Astrocyte of the cerebellum (primary cell): ENCODE results near the gene SMIM41.

Experiments
- DNase-seq: peaks from one replicate; pipeline ENCODE4 v3.0.0-alpha.2; 2011; ENCODE audit warnings: low read depth
- H3K4me3 ChIP-seq: 2 replicates; pipeline ENCODE4 v1.5.1; 2011; ENCODE audit warnings: mild to moderate bottlenecking, low read depth, low read length, moderate library complexity
- in situ Hi-C: cut with HindIII; loops from 2 replicates; pipeline ENCODE4 v1.10.0; 2017; ENCODE audit warnings: low sequenced_read_pairs
- TF ChIP-seq, protein P1 (sequence below): IDR thresholded peaks from 2 replicates; pipeline ENCODE4 v1.5.1; 2012; ENCODE audit warnings: low read length, low read depth, moderate library complexity, mild to moderate bottlenecking; ENCODE audit errors: missing control alignments

SMIM41 gene

DNA sequence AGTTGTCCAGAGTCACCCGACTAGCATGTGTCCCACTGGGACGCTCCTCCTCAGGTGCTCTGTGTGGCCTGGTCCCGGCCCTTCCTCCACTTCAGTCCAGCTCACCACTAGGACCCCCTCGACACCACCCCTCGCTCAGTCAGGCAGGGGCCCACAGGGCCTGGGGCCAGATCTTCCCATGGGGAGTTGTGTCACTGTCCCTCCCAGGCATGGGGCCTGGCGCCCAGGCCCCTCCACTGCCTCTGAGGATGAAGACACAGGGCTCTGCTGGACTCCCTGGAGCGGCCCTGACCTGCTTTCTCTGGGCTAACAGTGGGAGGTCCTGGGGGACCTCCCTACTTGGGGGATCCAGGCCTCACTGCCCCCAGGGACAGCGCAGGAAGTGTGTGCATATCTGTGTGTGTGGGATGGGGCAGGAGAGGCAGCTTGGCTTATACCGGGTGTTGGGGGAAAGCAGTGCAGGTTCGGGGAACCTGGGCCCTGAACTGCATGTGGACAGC lies 68.5 kb downstream of the SMIM41 start:
- TF ChIP-seq, protein P1, sequence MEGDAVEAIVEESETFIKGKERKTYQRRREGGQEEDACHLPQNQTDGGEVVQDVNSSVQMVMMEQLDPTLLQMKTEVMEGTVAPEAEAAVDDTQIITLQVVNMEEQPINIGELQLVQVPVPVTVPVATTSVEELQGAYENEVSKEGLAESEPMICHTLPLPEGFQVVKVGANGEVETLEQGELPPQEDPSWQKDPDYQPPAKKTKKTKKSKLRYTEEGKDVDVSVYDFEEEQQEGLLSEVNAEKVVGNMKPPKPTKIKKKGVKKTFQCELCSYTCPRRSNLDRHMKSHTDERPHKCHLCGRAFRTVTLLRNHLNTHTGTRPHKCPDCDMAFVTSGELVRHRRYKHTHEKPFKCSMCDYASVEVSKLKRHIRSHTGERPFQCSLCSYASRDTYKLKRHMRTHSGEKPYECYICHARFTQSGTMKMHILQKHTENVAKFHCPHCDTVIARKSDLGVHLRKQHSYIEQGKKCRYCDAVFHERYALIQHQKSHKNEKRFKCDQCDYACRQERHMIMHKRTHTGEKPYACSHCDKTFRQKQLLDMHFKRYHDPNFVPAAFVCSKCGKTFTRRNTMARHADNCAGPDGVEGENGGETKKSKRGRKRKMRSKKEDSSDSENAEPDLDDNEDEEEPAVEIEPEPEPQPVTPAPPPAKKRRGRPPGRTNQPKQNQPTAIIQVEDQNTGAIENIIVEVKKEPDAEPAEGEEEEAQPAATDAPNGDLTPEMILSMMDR = no peak
- no peak overlapping the region for H3K4me3 ChIP-seq
- in situ Hi-C loops = no loop called here
- no peak for DNase-seq

DNA sequence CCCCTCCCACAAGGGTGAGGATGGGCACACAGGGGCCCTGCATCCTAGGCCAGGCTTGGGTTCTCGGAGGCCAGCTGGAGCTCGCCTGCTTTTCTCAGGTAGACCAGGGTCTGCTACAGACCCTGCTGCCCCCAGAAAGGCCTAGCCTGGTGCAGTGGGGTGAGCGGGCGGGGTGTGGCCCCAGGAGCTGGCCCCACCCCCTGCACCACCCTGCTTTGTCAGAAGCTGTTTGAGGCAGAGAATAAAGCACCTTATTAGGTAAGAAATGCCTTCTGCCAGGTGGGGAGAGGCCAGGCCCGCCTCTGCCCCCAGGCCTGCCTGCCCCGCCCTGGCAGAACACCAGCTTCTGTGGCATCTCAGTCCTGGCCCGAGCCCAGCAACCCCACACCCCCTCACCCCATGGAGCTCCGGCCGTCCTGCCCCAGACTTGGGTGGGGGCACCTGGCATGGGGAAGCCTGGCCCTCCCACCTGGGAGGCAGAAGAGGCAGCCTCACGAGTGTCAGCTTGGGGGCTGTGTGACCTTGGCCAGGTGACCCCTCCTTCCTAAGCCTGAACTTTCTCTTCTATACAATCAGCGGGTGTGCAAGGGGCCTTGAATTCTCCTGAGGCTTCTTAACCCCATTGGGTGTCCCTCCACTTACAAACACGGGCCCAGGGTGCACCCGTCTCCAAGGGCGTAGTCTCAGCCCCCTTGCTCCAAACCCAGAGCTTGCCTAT lies 69.1 kb downstream of the SMIM41 start:
- TF ChIP-seq, protein P1 = no peak
- DNase-seq = no peak
- in situ Hi-C loops = no loop called here
- no peak overlapping the region for H3K4me3 ChIP-seq

DNA sequence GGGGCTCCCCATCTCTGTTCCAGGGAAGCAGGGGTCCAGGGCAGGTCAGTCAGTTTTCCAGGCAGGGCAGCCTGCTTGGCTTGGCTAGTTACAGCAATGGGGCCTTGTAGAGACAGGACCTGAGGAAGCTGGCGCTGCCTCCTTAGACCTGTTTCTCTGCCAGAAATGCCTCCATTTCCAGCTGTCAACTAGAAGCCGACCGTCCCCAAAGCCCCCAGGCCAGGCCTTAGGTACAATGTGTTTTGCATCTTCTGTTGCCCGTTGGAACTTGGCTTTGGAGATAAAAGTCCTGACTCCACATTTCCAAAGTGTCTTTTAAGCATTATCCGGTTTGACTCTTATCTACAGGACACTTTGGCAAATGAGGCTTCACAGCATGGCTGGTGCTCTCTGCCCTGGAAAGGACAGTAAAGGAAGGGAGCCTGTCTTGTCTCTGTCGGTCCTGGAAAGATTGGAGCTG lies 69.7 kb downstream of the SMIM41 start:
- DNase-seq = no peak
- in situ Hi-C loops = no loop called here
- TF ChIP-seq, protein P1 = no peak
- H3K4me3 ChIP-seq = no peak overlapping the region

DNA sequence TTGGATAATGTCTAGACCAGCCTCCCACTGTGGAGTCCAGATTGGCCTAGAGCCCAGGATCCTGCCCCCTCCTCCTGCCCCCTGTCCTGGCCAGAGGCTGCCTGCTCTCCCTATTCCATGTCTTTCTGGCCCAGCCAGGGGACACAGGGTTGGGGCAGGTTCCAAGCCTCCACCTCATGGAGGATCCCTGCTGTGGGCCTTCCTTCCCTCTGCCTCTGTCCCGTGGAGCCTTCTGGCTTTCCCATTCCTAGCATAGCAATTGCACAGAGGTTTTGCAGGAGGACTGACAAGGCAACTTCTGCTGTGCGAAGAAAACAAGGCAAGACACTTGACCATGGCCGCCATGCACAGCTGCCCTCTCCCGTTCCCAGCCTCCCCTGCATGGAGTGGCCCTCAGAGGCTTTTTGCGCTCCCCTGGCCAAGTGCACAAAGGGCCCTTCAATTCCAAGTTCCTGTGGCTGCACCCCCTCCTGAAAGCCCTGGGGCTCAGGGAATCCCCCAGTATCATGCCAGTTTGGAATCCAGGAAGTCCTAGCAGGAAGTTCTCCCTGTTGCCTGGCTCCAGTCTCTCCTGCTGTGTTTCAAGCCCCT lies 70.2 kb downstream of the SMIM41 start:
- in situ Hi-C loops = no loop called here

DNA sequence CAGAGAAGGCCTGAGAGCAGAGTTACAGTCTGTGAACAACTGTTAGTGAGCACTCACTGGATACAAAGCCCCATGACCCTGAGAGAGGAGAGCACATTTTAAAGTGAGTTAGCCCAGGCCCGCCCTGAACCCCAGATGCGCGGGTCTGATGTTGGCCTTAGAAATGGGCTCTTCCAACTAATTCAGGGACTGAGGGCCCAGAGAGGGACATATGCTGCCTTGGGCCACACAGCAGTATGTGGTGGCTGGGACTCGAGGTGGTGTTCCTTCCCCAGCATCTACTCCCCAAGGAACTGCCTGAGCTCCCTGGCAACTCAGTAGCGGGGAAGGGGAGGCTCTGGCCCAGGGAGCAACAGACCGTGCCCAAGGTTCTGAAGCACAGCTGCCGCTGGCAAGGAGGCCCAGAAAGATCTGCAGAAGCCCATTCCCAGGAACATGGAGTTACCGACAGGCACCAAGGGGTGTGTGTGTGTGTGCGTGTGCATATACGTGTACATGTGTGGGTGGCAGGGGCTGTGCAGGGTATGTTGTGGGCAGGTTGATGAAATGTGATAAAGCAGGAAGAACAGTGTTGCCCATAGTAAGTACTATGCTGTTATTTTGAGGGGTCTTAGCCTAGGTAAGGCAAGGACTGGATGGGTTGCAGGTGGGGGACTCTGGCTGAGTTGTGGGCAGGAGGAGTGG lies 71.8 kb downstream of the SMIM41 start:
- TF ChIP-seq, protein P1 = no peak
- H3K4me3 ChIP-seq = no peak overlapping the region
- DNase-seq = no peak
- in situ Hi-C loops = no loop called here

More for the DNA sequence above, 70.2 kb downstream of the SMIM41 start:
- TF ChIP-seq, protein P1 = no peak
- peak; percentile 22 for DNase-seq
- no peak overlapping the region for H3K4me3 ChIP-seq
